Thyroid gland (tissue), 4 donors: ENCODE data around the gene RIPOR2. TPM values are rescaled to one million over a fixed set of nuclear protein-coding genes. Genes with fewer than 3 reads are reported as not detected.

Experiments used
- DNase-seq, 2 donors: peaks; one replicate each; pipeline ENCODE4 v3.0.0-alpha.2; 2019
- H3K27ac ChIP-seq, 3 donors: fragments of 200-600 bp; sonication (generic); 1 replicate in 2 of 3; 2 replicates in 1 of 3; pipeline ENCODE4 v1.5.1; 2016 to 2019; ENCODE audit warnings: mild to moderate bottlenecking in 1 of 3, moderate library complexity in 1 of 3
- H3K27me3 ChIP-seq: fragments of 200-600 bp; sonication (generic); one replicate; pipeline ENCODE4 v1.5.1; 2019
- H3K36me3 ChIP-seq, 2 donors: fragments of 200-600 bp; sonication (generic); one replicate each; pipeline ENCODE4 v1.5.1; 2016 to 2019
- H3K4me1 ChIP-seq, 2 donors: fragments of 200-600 bp; sonication (generic); one replicate each; pipeline ENCODE4 v1.5.1; 2017 to 2019
- H3K4me3 ChIP-seq, 3 donors: fragments of 200-600 bp; sonication (generic); replicated peaks in 1 of 3; 1 replicate in 2 of 3; 2 replicates in 1 of 3; pipeline ENCODE4 v1.5.1; 2016; ENCODE audit warnings: mild to moderate bottlenecking in 1 of 3
- H3K9me3 ChIP-seq: fragments of 200-600 bp; sonication (generic); one replicate; pipeline ENCODE4 v1.5.1; 2017
- POLR2A ChIP-seq, 2 donors: fragments of 450-650 bp; IDR thresholded peaks; one replicate each; pipeline ENCODE4 v1.6.1; 2017; ENCODE audit warnings: antibody characterized with exemption in 2 of 2, mild to moderate bottlenecking in 2 of 2, moderate library complexity in 1 of 2
- WGBS, 2 donors: methylation state at CpG; one replicate each; pipeline ENCODE4 v1.1.5; 2017; 5-methylcytosine and 5-hydroxymethylcytosine counted together
- intact Hi-C: fragments of 100-400 bp; cut with DNase I; formaldehyde crosslinking; loops from one replicate; pipeline ENCODE4 v1.15.1; 2023
- total RNA-seq, 4 donors: library from RNA; depleted of rRNA; stranded (reverse); fragments of >200 nt; gene quantifications; one replicate each; pipeline ENCODE4 v1.2.3, GENCODE V29; 2016
- TF ChIP-seq, protein P1 (sequence below), 6 experiments: fragments of 200-600 bp in 3 of 6; fragments of 450-650 bp in 3 of 6; sonication (generic) in 3 of 6; IDR thresholded peaks; one replicate each; pipeline ENCODE4 v1.5.1; 2016 to 2019; ENCODE audit warnings: antibody characterized with exemption in 6 of 6, mild to moderate bottlenecking in 2 of 6, inconsistent platforms in 1 of 6, moderate library complexity in 1 of 6

The RIPOR2 gene
- total RNA-seq, 4 donors from 2014 or later: 3.1 to 13.0 (median 8.4) TPM

DNA sequence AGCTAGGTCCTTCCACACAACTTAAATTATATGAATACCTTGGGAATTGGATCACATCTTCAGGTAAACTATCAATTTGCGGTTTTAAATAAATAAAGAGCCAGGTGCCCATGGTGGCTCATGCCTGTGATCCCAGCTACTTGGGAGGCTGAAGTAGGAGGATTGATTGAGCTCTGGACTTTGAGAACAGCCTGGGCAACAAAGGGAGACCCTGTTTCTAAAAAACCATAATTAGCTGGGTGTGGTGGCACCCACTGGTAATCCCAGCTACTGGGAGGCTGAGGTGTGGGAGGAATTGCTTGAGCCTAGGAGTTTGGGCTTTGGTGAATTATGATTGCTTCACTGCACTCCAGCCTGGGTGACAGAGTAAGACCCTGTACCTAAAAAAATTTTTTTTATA lies 157.6 kb downstream of the RIPOR2 start:
- no peaks in the 10 kb centered on the region for H3K9me3 ChIP-seq
- intact Hi-C loops: no loop called here
- 98 to 100% methylated on average over 1 of the region's 1 CpG for WGBS, 2 donors
- H3K4me1 ChIP-seq: peaks cover 7 to 9% of the 10 kb centered on the region in 2 donors
- H3K27me3 ChIP-seq: no peaks in the 10 kb centered on the region
- no peak overlapping the region for H3K4me3 ChIP-seq
- DNase-seq: no peak
- no peak overlapping the region for H3K27ac ChIP-seq
- TF ChIP-seq POLR2A (IDR thresholded peaks at IDR 0.05): no peak
- TF ChIP-seq, protein P1, sequence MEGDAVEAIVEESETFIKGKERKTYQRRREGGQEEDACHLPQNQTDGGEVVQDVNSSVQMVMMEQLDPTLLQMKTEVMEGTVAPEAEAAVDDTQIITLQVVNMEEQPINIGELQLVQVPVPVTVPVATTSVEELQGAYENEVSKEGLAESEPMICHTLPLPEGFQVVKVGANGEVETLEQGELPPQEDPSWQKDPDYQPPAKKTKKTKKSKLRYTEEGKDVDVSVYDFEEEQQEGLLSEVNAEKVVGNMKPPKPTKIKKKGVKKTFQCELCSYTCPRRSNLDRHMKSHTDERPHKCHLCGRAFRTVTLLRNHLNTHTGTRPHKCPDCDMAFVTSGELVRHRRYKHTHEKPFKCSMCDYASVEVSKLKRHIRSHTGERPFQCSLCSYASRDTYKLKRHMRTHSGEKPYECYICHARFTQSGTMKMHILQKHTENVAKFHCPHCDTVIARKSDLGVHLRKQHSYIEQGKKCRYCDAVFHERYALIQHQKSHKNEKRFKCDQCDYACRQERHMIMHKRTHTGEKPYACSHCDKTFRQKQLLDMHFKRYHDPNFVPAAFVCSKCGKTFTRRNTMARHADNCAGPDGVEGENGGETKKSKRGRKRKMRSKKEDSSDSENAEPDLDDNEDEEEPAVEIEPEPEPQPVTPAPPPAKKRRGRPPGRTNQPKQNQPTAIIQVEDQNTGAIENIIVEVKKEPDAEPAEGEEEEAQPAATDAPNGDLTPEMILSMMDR (IDR thresholded peaks at IDR 0.05): no peak
- peaks cover 0 to 4% of the 10 kb centered on the region in 2 donors for H3K36me3 ChIP-seq

DNA sequence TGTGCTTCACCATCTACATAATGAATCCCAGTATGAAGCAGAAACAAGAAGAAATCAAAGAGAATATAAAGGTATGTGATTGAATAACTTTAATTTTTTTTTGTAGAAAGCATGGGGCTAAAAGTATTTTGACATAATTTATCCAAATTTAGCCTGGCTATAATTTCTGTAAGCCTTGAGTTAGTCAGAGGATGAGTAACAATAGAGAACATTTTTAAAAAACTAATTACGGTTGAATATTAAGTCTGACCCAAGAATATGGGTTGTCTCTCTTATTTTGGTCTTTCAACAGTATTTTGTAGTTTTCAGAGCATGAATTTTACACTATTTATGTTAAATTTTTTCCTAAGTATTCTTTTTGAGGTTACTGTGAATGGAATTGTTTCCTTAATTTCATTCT lies 158.5 kb downstream of the RIPOR2 start:
- intact Hi-C loops: no loop called here
- WGBS, 2 donors: 80 to 88% methylated on average over 1 of the region's 1 CpG
- no peak overlapping the region for H3K4me3 ChIP-seq

DNA sequence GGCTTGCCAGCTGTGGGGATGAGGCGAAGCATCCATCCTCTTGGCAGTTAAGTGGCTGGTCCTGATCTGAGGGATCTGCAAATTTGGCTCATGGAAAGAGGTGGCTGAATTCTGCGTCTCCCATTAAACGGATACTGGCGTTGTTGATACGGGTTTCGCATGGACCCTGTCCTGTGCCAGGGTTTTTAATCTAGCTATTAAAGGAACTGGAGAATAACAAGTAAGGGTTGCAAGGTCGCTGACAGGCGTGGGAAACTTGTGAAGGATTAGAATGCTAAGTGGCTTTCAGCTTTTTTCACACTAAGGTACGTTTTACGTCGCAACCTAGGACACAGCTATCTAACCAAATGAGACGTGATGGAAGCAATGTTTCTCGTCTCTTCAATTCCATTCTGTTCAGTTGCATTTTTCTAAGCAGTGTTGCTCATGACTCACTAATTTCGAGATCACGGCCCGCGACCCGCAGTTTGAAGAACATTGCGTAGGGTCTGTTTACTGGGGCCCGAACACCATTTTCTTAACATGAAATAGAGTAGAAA lies 160.2 kb downstream of the RIPOR2 start:
- Histone ChIP-seq H3K27me3 (no peaks in the 10 kb centered on the region), H3K27ac (peak overlapping the region in 2 of 3 donors; percentile 96 to 97), H3K9me3 (no peaks in the 10 kb centered on the region), H3K4me1 (peaks cover 7 to 9% of the 10 kb centered on the region in 2 donors), H3K36me3 (no peaks in the 10 kb centered on the region), H3K4me3 (peak overlapping the region; percentile 60 to 91 (median 78))
- peak in 1 of 2 donors; percentile 10 for DNase-seq
- WGBS, 2 donors: 4 to 5% methylated on average over 19 to 20 of the region's 20 CpGs
- TF ChIP-seq, protein P1 (IDR thresholded peaks at IDR 0.05): no peak
- no peak for TF ChIP-seq POLR2A (IDR thresholded peaks at IDR 0.05)
- intact Hi-C loops: no loop called here

More for the DNA sequence above, 158.5 kb downstream of the RIPOR2 start:
- TF ChIP-seq, protein P1 (IDR thresholded peaks at IDR 0.05): no peak
- no peak for TF ChIP-seq POLR2A (IDR thresholded peaks at IDR 0.05)
- no peak for DNase-seq
- H3K27me3 ChIP-seq: no peaks in the 10 kb centered on the region
- H3K4me1 ChIP-seq: peaks cover 7 to 9% of the 10 kb centered on the region in 2 donors
- no peak overlapping the region for H3K27ac ChIP-seq
- no peaks in the 10 kb centered on the region for H3K9me3 ChIP-seq
- peaks cover 0 to 3% of the 10 kb centered on the region in 2 donors for H3K36me3 ChIP-seq

DNA sequence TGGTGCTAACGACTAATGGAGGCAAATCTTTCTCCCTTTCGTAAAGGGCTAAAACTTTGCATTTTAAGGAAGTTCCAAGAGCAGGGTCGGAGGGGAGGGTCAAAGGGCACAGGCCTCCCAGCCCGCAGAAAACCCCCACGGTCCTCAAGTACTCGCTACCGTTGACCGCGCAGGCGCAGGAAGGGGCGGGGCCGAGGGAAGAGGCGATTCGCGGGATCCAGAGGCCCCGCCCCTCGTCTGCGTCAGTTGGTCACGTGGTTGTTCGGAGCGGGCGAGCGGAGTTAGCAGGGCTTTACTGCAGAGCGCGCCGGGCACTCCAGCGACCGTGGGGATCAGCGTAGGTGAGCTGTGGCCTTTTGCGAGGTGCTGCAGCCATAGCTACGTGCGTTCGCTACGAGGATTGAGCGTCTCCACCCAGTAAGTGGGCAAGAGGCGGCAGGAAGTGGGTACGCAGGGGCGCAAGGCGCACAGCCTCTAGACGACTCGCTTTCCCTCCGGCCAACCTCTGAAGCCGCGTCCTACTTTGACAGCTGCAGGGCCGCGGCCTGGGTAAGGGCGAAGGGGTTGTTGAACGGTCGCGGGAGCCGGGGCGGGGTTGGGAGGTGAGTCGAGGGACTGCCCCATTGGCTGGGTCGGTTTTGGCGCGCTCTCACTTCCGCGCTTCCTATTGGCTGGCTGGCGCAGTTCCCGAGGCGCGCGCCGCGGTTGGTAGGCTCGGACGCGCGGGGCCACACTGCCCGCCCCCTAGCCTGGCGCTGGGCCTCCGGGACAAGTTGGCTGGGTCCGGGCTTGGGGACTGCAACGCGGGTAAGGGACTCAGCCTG lies 160.9 kb downstream of the RIPOR2 start, which contains the start of gene GMNN:
Gene GMNN, plus strand, starts transcription at position 242 of the 824 bp plus-strand sequence. CDS start 2,310 bp downstream, outside the sequence.
- peak within 1 kb of the TSS; percentile 60 to 91 (median 78) for H3K4me3 ChIP-seq
- peak; percentile 98 to 99 for DNase-seq
- TF ChIP-seq, protein P1 (IDR thresholded peaks at IDR 0.05): no peak
- peak in 1 of 2 donors; percentile 82 for TF ChIP-seq POLR2A (IDR thresholded peaks at IDR 0.05)
- H3K27me3 ChIP-seq: no peaks in the 10 kb centered on the region
- peaks cover 7 to 9% of the 10 kb centered on the region in 2 donors for H3K4me1 ChIP-seq
- intact Hi-C loops: loop anchor here (5.0 kb wide), 1 partner anchor 58 kb away; the partner anchor contains the start of gene C6orf62
- no peaks in the 10 kb centered on the region for H3K9me3 ChIP-seq
- 0 to 2% methylated on average over 25 to 37 of the region's 75 CpGs for WGBS, 2 donors
- no peaks in the 10 kb centered on the region for H3K36me3 ChIP-seq
- H3K27ac ChIP-seq: peak within 1 kb of the TSS; percentile 55 to 97 (median 96)
